RWPE2 (cell line): ENCODE results near the gene MLIP.

Source experiments
- ATAC-seq: fragments of 200-7000 bp; cut with Tn5 transposase; 3 replicates; pipeline ENCODE4 v1.9.1; 2021; ENCODE audit warnings: low read depth
- DNase-seq: peaks from one replicate; pipeline ENCODE4 v3.0.0-alpha.2; 2020; ENCODE audit warnings: low spot score
- H3K27ac ChIP-seq: fragments of 450-650 bp; 2 replicates; pipeline ENCODE4 v1.5.1; 2017; ENCODE audit warnings: mild to moderate bottlenecking; ENCODE audit not compliant: poor library complexity, severe bottlenecking
- H3K27me3 ChIP-seq: fragments of 250-450 bp; sonication (Bioruptor Pico); 2 replicates; pipeline ENCODE4 v1.5.1; 2021; ENCODE audit warnings: mild to moderate bottlenecking, moderate library complexity; ENCODE audit not compliant: insufficient read depth, poor library complexity, severe bottlenecking
- H3K36me3 ChIP-seq: fragments of 250-450 bp; sonication (Bioruptor Pico); 2 replicates; pipeline ENCODE4 v1.5.1; 2020; ENCODE audit warnings: low read depth, mild to moderate bottlenecking, moderate library complexity
- H3K4me1 ChIP-seq: fragments of 250-450 bp; sonication (Bioruptor Pico); 2 replicates; pipeline ENCODE4 v1.5.1; 2021; ENCODE audit warnings: mild to moderate bottlenecking, moderate library complexity; ENCODE audit not compliant: insufficient read depth, poor library complexity, severe bottlenecking
- H3K4me3 ChIP-seq: fragments of 250-450 bp; sonication (Bioruptor Pico); 2 replicates; pipeline ENCODE4 v1.5.1; 2021; ENCODE audit warnings: mild to moderate bottlenecking, moderate library complexity; ENCODE audit not compliant: severe bottlenecking
- H3K9me3 ChIP-seq: fragments of 250-450 bp; sonication (Bioruptor Pico); 2 replicates; pipeline ENCODE4 v1.5.1; 2021; ENCODE audit warnings: mild to moderate bottlenecking, moderate library complexity; ENCODE audit not compliant: severe bottlenecking
- CTCF ChIP-seq: fragments of 450-650 bp; IDR thresholded peaks from one replicate; pipeline ENCODE4 v1.5.1; 2017; ENCODE audit warnings: mild to moderate bottlenecking, moderate library complexity; ENCODE audit not compliant: poor library complexity, severe bottlenecking

Gene MLIP

GRCh38 chr6:54173089-54173488, 61.8 kb downstream of the MLIP start:
- DNase-seq (no peak), ATAC-seq (peak; percentile 54; the same call in 2 of the 3 replicates)
- Histone ChIP-seq H3K9me3 (no peaks in the 10 kb centered on the region), H3K4me1 (no peaks in the 10 kb centered on the region), H3K27ac (no peak overlapping the region), H3K27me3 (no peaks in the 10 kb centered on the region), H3K4me3 (no peak overlapping the region), H3K36me3 (no peaks in the 10 kb centered on the region)
- no peak for TF ChIP-seq CTCF

- DNase-seq (no peak), ATAC-seq (no peak)
- Histone ChIP-seq H3K9me3 (no peaks in the 10 kb centered on the region), H3K36me3 (no peaks in the 10 kb centered on the region), H3K4me3 (no peak overlapping the region), H3K27ac (no peak overlapping the region), H3K4me1 (no peaks in the 10 kb centered on the region), H3K27me3 (no peaks in the 10 kb centered on the region)
- TF ChIP-seq CTCF: no peak
Measured at GRCh38 chr6:54179152-54179551, 67.9 kb downstream of the MLIP start.

GRCh38 chr6:54183616-54184015, 72.4 kb downstream of the MLIP start:
- no peaks in the 10 kb centered on the region for H3K4me1 ChIP-seq
- no peaks in the 10 kb centered on the region for H3K36me3 ChIP-seq
- no peak overlapping the region for H3K4me3 ChIP-seq
- TF ChIP-seq CTCF: no peak
- ATAC-seq: no peak
- no peak for DNase-seq
- no peak overlapping the region for H3K27ac ChIP-seq
- no peaks in the 10 kb centered on the region for H3K27me3 ChIP-seq
- no peaks in the 10 kb centered on the region for H3K9me3 ChIP-seq

- H3K9me3 ChIP-seq: no peaks in the 10 kb centered on the region
- no peak for ATAC-seq
- no peak for TF ChIP-seq CTCF
Measured at GRCh38 chr6:54185885-54186284, 74.6 kb downstream of the MLIP start.

GRCh38 chr6:54188846-54189245, 77.6 kb downstream of the MLIP start:
- no peak for TF ChIP-seq CTCF
- H3K9me3 ChIP-seq: no peaks in the 10 kb centered on the region
- no peaks in the 10 kb centered on the region for H3K4me1 ChIP-seq
- H3K4me3 ChIP-seq: no peak overlapping the region
- no peaks in the 10 kb centered on the region for H3K36me3 ChIP-seq
- H3K27me3 ChIP-seq: no peaks in the 10 kb centered on the region
- ATAC-seq (no peak), DNase-seq (no peak)
- H3K27ac ChIP-seq: no peak overlapping the region

More at GRCh38 chr6:54185885-54186284, 74.6 kb downstream of the MLIP start:
- H3K27ac ChIP-seq: no peak overlapping the region
- no peaks in the 10 kb centered on the region for H3K27me3 ChIP-seq
- DNase-seq: no peak
- no peaks in the 10 kb centered on the region for H3K4me1 ChIP-seq
- H3K36me3 ChIP-seq: no peaks in the 10 kb centered on the region
- no peak overlapping the region for H3K4me3 ChIP-seq
